IPS-20b (cell line): ENCODE measurements around the gene SCN3B.

Experiments used
- H3K27ac ChIP-seq: one replicate; pipeline ENCODE4 v1.5.1; 2013; ENCODE audit warnings: low read length
- H3K27me3 ChIP-seq: 2 replicates; pipeline ENCODE4 v1.6.1; 2013; ENCODE audit warnings: mild to moderate bottlenecking, low read length, inconsistent platforms; ENCODE audit not compliant: insufficient read depth
- H3K36me3 ChIP-seq: 2 replicates; pipeline ENCODE4 v1.6.1; 2013; ENCODE audit warnings: low read depth, mild to moderate bottlenecking, inconsistent platforms, low read length, moderate library complexity; ENCODE audit not compliant: insufficient read depth
- H3K4me1 ChIP-seq: 2 replicates; pipeline ENCODE4 v1.6.1; 2013; ENCODE audit warnings: mild to moderate bottlenecking, control low read depth, inconsistent platforms, low read length, moderate library complexity; ENCODE audit not compliant: insufficient read depth
- H3K4me3 ChIP-seq: 2 replicates; pipeline ENCODE4 v1.5.1; 2013; ENCODE audit warnings: mild to moderate bottlenecking, low read length, inconsistent platforms
- H3K9ac ChIP-seq: 2 replicates; pipeline ENCODE4 v1.6.1; 2013; ENCODE audit warnings: low read depth, mild to moderate bottlenecking, inconsistent platforms, low read length, moderate library complexity
- H3K9me3 ChIP-seq: 2 replicates; pipeline ENCODE4 v1.6.1; 2013; ENCODE audit warnings: mild to moderate bottlenecking, low read depth, low read length, inconsistent platforms; ENCODE audit not compliant: insufficient read depth

The SCN3B gene

DNA sequence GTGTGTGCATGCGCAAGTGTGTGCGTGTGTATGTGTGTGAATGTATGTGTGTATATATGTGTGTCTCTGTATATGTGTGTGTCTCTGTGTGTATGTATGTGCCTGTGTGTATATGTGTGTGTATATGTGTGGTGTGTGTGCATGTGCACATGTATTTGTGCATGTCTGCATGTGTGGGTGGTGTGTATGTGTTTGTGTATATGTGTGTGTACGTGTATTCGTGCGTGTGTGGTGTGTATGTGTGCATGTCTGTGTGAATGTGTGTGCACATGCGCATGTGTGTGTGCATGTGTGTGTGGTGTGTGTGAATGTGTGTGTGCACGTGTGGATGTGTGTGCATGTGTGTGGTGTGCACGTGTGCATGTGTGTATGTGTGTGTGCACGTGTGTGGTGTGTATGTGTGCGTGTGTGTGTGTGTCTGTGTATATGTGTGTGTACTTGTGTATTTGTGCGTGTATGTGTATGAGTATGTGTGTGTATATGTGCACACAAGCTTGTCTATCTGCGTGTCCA is 71.4 kb downstream of the SCN3B start:
- Histone ChIP-seq H3K27me3 (no peaks in the 10 kb centered on the region; the same call in 1 of the 2 replicates), H3K4me1 (peaks cover 3% of the 10 kb centered on the region; the same call in 1 of the 2 replicates), H3K9me3 (no peaks in the 10 kb centered on the region), H3K27ac (no peak overlapping the region), H3K36me3 (no peaks in the 10 kb centered on the region), H3K4me3 (no peak overlapping the region), H3K9ac (no peak overlapping the region)

GRCh38 chr11:123581651-123582399 is 72.6 kb downstream of the SCN3B start:
- Histone ChIP-seq H3K4me1 (peaks cover 3% of the 10 kb centered on the region; the same call in 1 of the 2 replicates), H3K27me3 (no peaks in the 10 kb centered on the region; the same call in 1 of the 2 replicates), H3K27ac (no peak overlapping the region), H3K4me3 (no peak overlapping the region), H3K9ac (no peak overlapping the region), H3K9me3 (no peaks in the 10 kb centered on the region), H3K36me3 (no peaks in the 10 kb centered on the region)

GRCh38 chr11:123580557-123581275 is 73.7 kb downstream of the SCN3B start:
- Histone ChIP-seq H3K9ac (no peak overlapping the region), H3K9me3 (no peaks in the 10 kb centered on the region), H3K4me3 (peak overlapping the region; percentile 18; the same call in 1 of the 2 replicates), H3K4me1 (peaks cover 5% of the 10 kb centered on the region; the same call in 1 of the 2 replicates), H3K27me3 (no peaks in the 10 kb centered on the region; the same call in 1 of the 2 replicates), H3K36me3 (no peaks in the 10 kb centered on the region), H3K27ac (no peak overlapping the region)

- Histone ChIP-seq H3K27me3 (no peaks in the 10 kb centered on the region; the same call in 1 of the 2 replicates), H3K4me1 (peaks cover 5% of the 10 kb centered on the region; the same call in 1 of the 2 replicates), H3K9me3 (no peaks in the 10 kb centered on the region), H3K27ac (no peak overlapping the region), H3K9ac (no peak overlapping the region), H3K36me3 (no peaks in the 10 kb centered on the region), H3K4me3 (no peak overlapping the region)
These were observed 74.3 kb downstream of the SCN3B start for GRCh38 chr11:123580137-123580536.

GRCh38 chr11:123579482-123579812 is 75.0 kb downstream of the SCN3B start:
- Histone ChIP-seq H3K4me1 (peaks cover 5% of the 10 kb centered on the region; the same call in 1 of the 2 replicates), H3K36me3 (no peaks in the 10 kb centered on the region), H3K9me3 (no peaks in the 10 kb centered on the region)

More at GRCh38 chr11:123579482-123579812, 75.0 kb downstream of the SCN3B start:
- Histone ChIP-seq H3K9ac (no peak overlapping the region), H3K27me3 (no peaks in the 10 kb centered on the region; the same call in 1 of the 2 replicates), H3K4me3 (no peak overlapping the region), H3K27ac (no peak overlapping the region)
